ENCODE results near the gene NTF3. TPM values are rescaled to one million over a fixed set of nuclear protein-coding genes. Genes with fewer than 3 reads are reported as not detected.

NTF3 gene
- polyA plus RNA-seq, 1 of the 3 experiments (the other 2 are of a cell fraction): not detected

DNA sequence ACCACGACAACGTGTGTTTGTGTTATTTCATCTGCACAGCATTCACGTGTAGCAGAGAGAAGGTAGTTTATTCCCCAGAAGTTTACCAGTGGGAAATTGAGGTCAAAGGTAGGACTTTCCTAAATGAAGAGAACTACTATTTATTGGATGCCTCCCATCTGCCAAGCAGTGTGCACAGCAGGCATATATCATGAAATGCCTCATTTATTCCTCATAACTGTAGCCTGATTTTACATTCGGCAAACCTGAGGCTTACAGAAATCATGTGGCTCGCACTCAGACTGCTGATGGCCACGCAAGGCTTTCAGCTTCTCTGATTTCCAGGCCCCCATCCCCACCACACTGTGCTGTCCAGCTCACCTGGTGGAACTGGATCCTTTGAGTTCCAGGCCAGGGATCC, 33.5 kb downstream of the NTF3 start:
- H3K9me3 ChIP-seq: no peaks in the 10 kb centered on the region
- WGBS (ENCODE audit: low lambda C conversion rate): 0% methylated on average over 6 of the region's 6 CpGs
- H2AFZ ChIP-seq (ENCODE audit: low read depth): no peak overlapping the region
- H3K9me2 ChIP-seq: no peaks in the 10 kb centered on the region
- H3K79me2 ChIP-seq (ENCODE audit: insufficient read depth): no peaks in the 10 kb centered on the region
- ChIA-PET POLR2A (no interaction called here), CTCF (interaction anchor here (0.6 to 1.2 kb wide), 2 partner anchors 265 to 332 kb away, joined by 3 to 4 read pairs; no protein-coding TSS in a partner anchor)
- no peak overlapping the region for H3K27ac ChIP-seq (ENCODE audit: low read depth in 2 of 2, low read length in 1 of 2)
- H4K20me1 ChIP-seq (ENCODE audit: insufficient read depth): no peaks in the 10 kb centered on the region
- TF ChIP-seq TAF1 (IDR thresholded peaks at IDR 0.05; ENCODE audit: borderline replicate concordance, low read depth, low read length): no peak
- TF ChIP-seq JUND (IDR thresholded peaks at IDR 0.05): no peak
- no peak for TF ChIP-seq SIN3A (IDR thresholded peaks at IDR 0.05; ENCODE audit: borderline replicate concordance, low read depth, low read length)
- H3K36me3 ChIP-seq (replicated peaks in 1 of 2; ENCODE audit: control insufficient read depth in 1 of 2, insufficient read depth in 2 of 2, low read length in 1 of 2): no peaks in the 10 kb centered on the region
- H3K4me3 ChIP-seq (ENCODE audit: low read depth in 2 of 2, low read length in 1 of 2): no peak overlapping the region
- H3K4me1 ChIP-seq (ENCODE audit: control insufficient read depth in 1 of 2, insufficient read depth in 2 of 2, low read depth in 1 of 2, low read length in 1 of 2): no peaks in the 10 kb centered on the region
- H3K4me2 ChIP-seq: no peak overlapping the region
- no peak overlapping the region for H3K9ac ChIP-seq
- H3K27me3 ChIP-seq (ENCODE audit: insufficient read depth): peaks cover 60% of the 10 kb centered on the region
- no peak for DNase-seq
- no peaks in the 10 kb centered on the region for H3F3A ChIP-seq (replicated peaks; ENCODE audit: insufficient read depth)

DNA sequence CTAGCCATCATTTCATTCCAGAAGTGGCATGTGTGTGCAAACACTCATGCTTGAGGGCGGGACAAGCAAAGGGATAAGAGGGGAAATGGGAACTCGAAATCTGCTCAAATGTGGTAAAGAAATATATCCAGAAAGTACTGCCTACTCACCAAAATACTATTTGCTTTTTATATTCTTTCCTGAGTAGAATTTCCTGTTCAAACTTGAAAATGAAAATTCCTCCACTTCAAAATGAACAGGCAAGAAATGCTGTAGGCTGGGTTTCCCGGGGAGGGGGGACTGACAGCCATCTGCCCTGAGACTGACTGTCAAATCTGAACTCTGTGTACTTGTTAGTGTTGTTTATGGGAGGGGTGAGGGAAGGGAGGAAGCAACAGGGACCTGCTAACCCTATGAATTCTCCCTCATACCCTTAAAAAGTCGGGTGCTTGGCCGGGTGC, 34.6 kb downstream of the NTF3 start:
- CTCF ChIA-PET: no interaction called here
- Histone ChIP-seq H3K79me2 (ENCODE audit: insufficient read depth) (no peaks in the 10 kb centered on the region), H3K27ac (ENCODE audit: low read depth in 2 of 2, low read length in 1 of 2) (no peak overlapping the region), H3K9me2 (no peaks in the 10 kb centered on the region), H3K4me3 (ENCODE audit: low read depth in 2 of 2, low read length in 1 of 2) (no peak overlapping the region), H3K4me1 (ENCODE audit: control insufficient read depth in 1 of 2, insufficient read depth in 2 of 2, low read depth in 1 of 2, low read length in 1 of 2) (no peaks in the 10 kb centered on the region), H2AFZ (ENCODE audit: low read depth) (no peak overlapping the region), H3K4me2 (no peak overlapping the region), H4K20me1 (ENCODE audit: insufficient read depth) (no peaks in the 10 kb centered on the region), H3F3A (replicated peaks; ENCODE audit: insufficient read depth) (no peaks in the 10 kb centered on the region), H3K27me3 (ENCODE audit: insufficient read depth) (peaks cover 72% of the 10 kb centered on the region), H3K9ac (no peak overlapping the region), H3K36me3 (replicated peaks in 1 of 2; ENCODE audit: control insufficient read depth in 1 of 2, insufficient read depth in 2 of 2, low read length in 1 of 2) (no peaks in the 10 kb centered on the region), H3K9me3 (no peaks in the 10 kb centered on the region)
- POLR2A ChIA-PET: no interaction called here
- no peak for TF ChIP-seq MXI1 (IDR thresholded peaks at IDR 0.05; ENCODE audit: low read depth, low read length)
- DNase-seq: no peak
- 0% methylated on average over 5 of the region's 5 CpGs for WGBS (ENCODE audit: low lambda C conversion rate)

DNA sequence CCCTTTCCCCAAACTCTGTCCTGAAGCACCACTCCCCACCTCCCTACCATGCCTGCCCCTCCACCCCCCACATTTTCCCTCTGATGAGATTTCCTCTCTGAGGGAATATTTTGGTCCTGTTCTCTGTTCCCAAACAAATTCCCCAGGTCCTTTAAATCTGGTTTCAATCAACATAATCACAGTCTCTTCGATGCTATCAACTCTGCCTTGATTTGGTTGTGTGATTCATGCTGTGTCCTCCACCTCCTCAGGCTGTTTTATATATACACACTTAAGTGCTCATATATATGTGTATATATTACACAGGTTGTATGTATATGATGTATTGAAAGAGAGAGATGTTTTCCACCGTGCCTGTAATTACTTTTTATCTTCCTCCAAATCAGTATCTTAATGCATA, 36.0 kb downstream of the NTF3 start:
- no peaks in the 10 kb centered on the region for H3K9me2 ChIP-seq
- H3K4me2 ChIP-seq: no peak overlapping the region
- H4K20me1 ChIP-seq (ENCODE audit: insufficient read depth): no peaks in the 10 kb centered on the region
- H3K9me3 ChIP-seq: no peaks in the 10 kb centered on the region
- H3K79me2 ChIP-seq (ENCODE audit: insufficient read depth): no peaks in the 10 kb centered on the region
- H3F3A ChIP-seq (replicated peaks; ENCODE audit: insufficient read depth): no peaks in the 10 kb centered on the region
- POLR2A ChIA-PET: no interaction called here
- 0% methylated on average over 2 of the region's 2 CpGs for WGBS (ENCODE audit: low lambda C conversion rate)
- peaks cover 80% of the 10 kb centered on the region for H3K27me3 ChIP-seq (ENCODE audit: insufficient read depth)
- no peaks in the 10 kb centered on the region for H3K4me1 ChIP-seq (ENCODE audit: control insufficient read depth in 1 of 2, insufficient read depth in 2 of 2, low read depth in 1 of 2, low read length in 1 of 2)
- no peaks in the 10 kb centered on the region for H3K36me3 ChIP-seq (replicated peaks in 1 of 2; ENCODE audit: control insufficient read depth in 1 of 2, insufficient read depth in 2 of 2, low read length in 1 of 2)
- TF ChIP-seq MEF2A (IDR thresholded peaks at IDR 0.05; ENCODE audit: borderline replicate concordance, low read depth) (no peak), RXRA (IDR thresholded peaks at IDR 0.05; ENCODE audit: borderline replicate concordance, low read depth) (no peak)
- TF ChIP-seq, protein P1, sequence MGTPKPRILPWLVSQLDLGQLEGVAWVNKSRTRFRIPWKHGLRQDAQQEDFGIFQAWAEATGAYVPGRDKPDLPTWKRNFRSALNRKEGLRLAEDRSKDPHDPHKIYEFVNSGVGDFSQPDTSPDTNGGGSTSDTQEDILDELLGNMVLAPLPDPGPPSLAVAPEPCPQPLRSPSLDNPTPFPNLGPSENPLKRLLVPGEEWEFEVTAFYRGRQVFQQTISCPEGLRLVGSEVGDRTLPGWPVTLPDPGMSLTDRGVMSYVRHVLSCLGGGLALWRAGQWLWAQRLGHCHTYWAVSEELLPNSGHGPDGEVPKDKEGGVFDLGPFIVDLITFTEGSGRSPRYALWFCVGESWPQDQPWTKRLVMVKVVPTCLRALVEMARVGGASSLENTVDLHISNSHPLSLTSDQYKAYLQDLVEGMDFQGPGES (IDR thresholded peaks at IDR 0.05; ENCODE audit: low read depth, low read length): no peak
- H3K4me3 ChIP-seq (ENCODE audit: low read depth in 2 of 2, low read length in 1 of 2): no peak overlapping the region
- H2AFZ ChIP-seq (ENCODE audit: low read depth): no peak overlapping the region
- no peak overlapping the region for H3K9ac ChIP-seq
- DNase-seq: no peak
- CTCF ChIA-PET: no interaction called here
- no peak overlapping the region for H3K27ac ChIP-seq (ENCODE audit: low read depth in 2 of 2, low read length in 1 of 2)
